ENCODE results near the gene CDRT4. TPM values are rescaled to one million over a fixed set of nuclear protein-coding genes. Genes with fewer than 3 reads are reported as not detected.

The CDRT4 gene
- total RNA-seq, 1 donor from 2014 or later, result 1.4 TPM

DNA sequence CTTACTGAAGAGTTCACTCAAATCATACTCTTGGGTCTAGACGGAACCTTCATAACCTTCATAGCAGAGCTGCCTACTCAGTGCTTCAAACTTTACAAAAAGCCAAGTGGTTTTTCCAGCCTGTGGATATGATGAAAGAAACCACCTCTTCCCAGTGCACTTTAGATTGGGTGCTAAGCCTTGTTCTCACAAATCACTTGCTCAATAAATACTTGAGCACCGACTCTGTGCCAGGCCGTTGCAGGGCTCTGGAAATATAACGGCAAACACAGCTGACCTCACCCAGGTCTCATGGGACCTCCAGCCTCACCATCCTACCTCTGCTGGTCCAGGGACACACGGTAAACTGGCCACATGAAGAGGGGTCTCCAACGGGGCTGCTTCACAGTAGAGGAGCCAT, 35.7 kb downstream of the CDRT4 start:
- no peak for DNase-seq
- TF ChIP-seq CTCF (IDR thresholded peaks at IDR 0.05; ENCODE audit: borderline replicate concordance), result no peak

GRCh38 chr17:15431196-15431595, 36.2 kb downstream of the CDRT4 start:
- H3K9me3 ChIP-seq (replicated peaks), result no peaks in the 10 kb centered on the region
- H3K27ac ChIP-seq (replicated peaks), result peak overlapping the region; percentile 87
- H3K4me1 ChIP-seq, result peaks cover 40% of the 10 kb centered on the region
- no peaks in the 10 kb centered on the region for H3K27me3 ChIP-seq (ENCODE audit: low read depth)
- no peak for TF ChIP-seq CTCF (IDR thresholded peaks at IDR 0.05; ENCODE audit: borderline replicate concordance)
- H3K36me3 ChIP-seq, result no peaks in the 10 kb centered on the region
- no peak for DNase-seq
- intact Hi-C loops (cut with micrococcal nuclease), result no loop called here
- no peak overlapping the region for H3K4me3 ChIP-seq

More for the DNA sequence above, 35.7 kb downstream of the CDRT4 start:
- H3K4me1 ChIP-seq, result peaks cover 45% of the 10 kb centered on the region
- no peaks in the 10 kb centered on the region for H3K9me3 ChIP-seq (replicated peaks)
- intact Hi-C loops (cut with micrococcal nuclease), result no loop called here
- no peaks in the 10 kb centered on the region for H3K36me3 ChIP-seq
- H3K27ac ChIP-seq (replicated peaks), result peak overlapping the region; percentile 87
- no peaks in the 10 kb centered on the region for H3K27me3 ChIP-seq (ENCODE audit: low read depth)
- H3K4me3 ChIP-seq, result no peak overlapping the region

DNA sequence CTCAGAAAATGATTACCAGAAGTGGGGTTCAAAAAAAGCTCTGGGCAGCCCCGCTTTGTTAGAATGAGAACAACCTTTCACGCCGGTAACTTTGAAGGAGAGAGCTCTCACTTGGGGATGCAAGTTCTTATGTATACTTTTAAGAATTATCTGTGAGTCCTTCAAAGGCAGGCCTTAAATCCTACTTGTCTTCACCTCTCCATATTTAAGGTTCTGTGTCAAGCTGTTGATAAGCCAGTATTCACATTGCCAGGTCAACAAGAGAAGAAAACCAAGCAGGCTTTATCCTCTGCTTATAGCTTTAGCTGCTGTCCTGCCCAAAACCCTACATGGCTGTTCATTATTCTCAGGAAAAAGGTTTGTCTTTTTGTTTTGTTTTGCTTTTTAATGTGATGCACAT, 42.9 kb downstream of the CDRT4 start:
- H3K4me1 ChIP-seq, result no peaks in the 10 kb centered on the region
- no peak for DNase-seq
- no peaks in the 10 kb centered on the region for H3K36me3 ChIP-seq
- no peak overlapping the region for H3K27ac ChIP-seq (replicated peaks)
- TF ChIP-seq CTCF (IDR thresholded peaks at IDR 0.05; ENCODE audit: borderline replicate concordance), result no peak
- H3K4me3 ChIP-seq, result no peak overlapping the region
- H3K9me3 ChIP-seq (replicated peaks), result no peaks in the 10 kb centered on the region
- intact Hi-C loops (cut with micrococcal nuclease), result no loop called here
- H3K27me3 ChIP-seq (ENCODE audit: low read depth), result no peaks in the 10 kb centered on the region

GRCh38 chr17:15422392-15422965, 44.9 kb downstream of the CDRT4 start:
- TF ChIP-seq CTCF (IDR thresholded peaks at IDR 0.05; ENCODE audit: borderline replicate concordance), result no peak
- no peak overlapping the region for H3K4me3 ChIP-seq
- no peak for DNase-seq
- no peaks in the 10 kb centered on the region for H3K4me1 ChIP-seq
- no peak overlapping the region for H3K27ac ChIP-seq (replicated peaks)
- no peaks in the 10 kb centered on the region for H3K27me3 ChIP-seq (ENCODE audit: low read depth)
- no peaks in the 10 kb centered on the region for H3K9me3 ChIP-seq (replicated peaks)
- intact Hi-C loops (cut with micrococcal nuclease), result no loop called here
- H3K36me3 ChIP-seq, result no peaks in the 10 kb centered on the region

DNA sequence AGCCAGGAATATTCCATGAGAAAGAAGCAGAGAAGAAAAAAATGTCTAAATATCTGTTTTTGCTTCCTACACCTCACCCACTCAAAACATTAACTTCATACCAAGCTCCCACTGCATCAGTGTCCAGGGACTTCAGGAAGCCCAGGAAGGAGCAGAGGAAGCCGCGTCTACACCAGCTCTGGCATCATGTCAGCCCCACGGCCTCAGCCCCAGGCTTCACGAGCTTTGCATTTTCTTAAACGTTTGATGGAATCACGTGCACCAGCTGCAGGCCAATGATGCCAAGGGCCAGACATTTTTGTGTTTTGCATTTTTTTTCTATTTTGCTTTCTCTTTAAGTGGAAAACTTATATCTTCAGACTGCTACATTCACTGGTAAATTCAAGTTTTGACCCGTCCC, 48.6 kb downstream of the CDRT4 start:
- intact Hi-C loops (cut with micrococcal nuclease), result no loop called here
- Histone ChIP-seq H3K4me3 (no peak overlapping the region), H3K9me3 (replicated peaks) (no peaks in the 10 kb centered on the region), H3K27ac (replicated peaks) (no peak overlapping the region), H3K27me3 (ENCODE audit: low read depth) (no peaks in the 10 kb centered on the region), H3K4me1 (peaks cover 17% of the 10 kb centered on the region), H3K36me3 (no peaks in the 10 kb centered on the region)
- no peak for DNase-seq
- no peak for TF ChIP-seq CTCF (IDR thresholded peaks at IDR 0.05; ENCODE audit: borderline replicate concordance)
